Erythroblast (primary cell): ENCODE results near the gene GLA.

ENCODE experiments used
- DNase-seq, 2 experiments: peaks; one replicate each; lab custom pipeline; 2025; lab: John Stamatoyannopoulos, UW
- GATA1 ChIP-seq: IDR thresholded peaks from 2 replicates; pipeline ENCODE4 v1.6.1; 2011; ENCODE audit warnings: low read depth, mild to moderate bottlenecking, control low read depth, low read length, moderate library complexity
- POLR2A ChIP-seq: IDR thresholded peaks from 2 replicates; pipeline ENCODE4 v1.6.1; 2011; ENCODE audit warnings: mild to moderate bottlenecking, low read length

Gene GLA

GRCh38 chrX:101348452-101349192 is 59.1 kb downstream of the GLA start, which contains the start of gene TIMM8A:
TSS of gene TIMM8A (minus strand) at chrX:101348742. CDS start at chrX:101348664, 78 bp downstream.
- peak; percentile 81 to 84 for DNase-seq
- peak; percentile 76 for TF ChIP-seq POLR2A
- TF ChIP-seq GATA1, result no peak

DNA sequence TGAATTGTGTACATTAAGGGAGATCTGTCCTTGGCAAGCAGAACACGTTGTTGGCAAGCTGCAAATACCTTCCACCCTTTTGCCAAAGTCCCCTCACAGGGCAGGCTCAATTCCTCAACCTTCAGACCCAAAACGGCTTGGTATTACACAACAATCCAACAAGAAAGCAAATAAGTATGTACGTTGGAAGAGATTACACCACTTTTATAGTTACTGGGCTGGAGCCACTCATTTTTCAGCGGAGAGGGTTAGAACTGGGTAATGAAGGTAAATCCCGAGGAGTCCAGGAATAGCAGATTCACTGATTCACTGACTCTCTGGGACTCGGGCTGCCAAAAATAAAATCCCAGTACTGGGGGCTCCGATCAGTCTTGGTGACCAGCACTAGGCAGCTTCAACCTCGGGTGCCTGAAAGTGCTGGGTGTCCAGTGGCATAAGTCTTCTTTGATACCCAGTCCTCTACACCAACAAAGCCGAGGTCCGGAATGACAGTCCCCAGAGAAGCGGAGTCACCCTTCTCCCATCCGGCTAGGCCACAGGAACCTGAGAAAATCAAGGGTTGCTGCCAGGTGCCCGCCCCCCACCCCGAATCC is 59.8 kb downstream of the GLA start:
- TF ChIP-seq GATA1 (no peak), POLR2A (no peak)

More for the DNA sequence above, 59.8 kb downstream of the GLA start:
- peak in 1 of 2 experiments; percentile 46 for DNase-seq
